ENCODE results near the gene RND3. TPM values are rescaled to one million over a fixed set of nuclear protein-coding genes. Genes with fewer than 3 reads are reported as not detected.

The RND3 gene
- total RNA-seq, 4 donors from 2014 or later = 12.6 to 69.4 (median 41.1) TPM

- H3K27me3 ChIP-seq = no peaks in the 10 kb centered on the region
- DNase-seq = no peak
- no peaks in the 10 kb centered on the region for H3K36me3 ChIP-seq
- TF ChIP-seq POLR2A (IDR thresholded peaks at IDR 0.05) (no peak), CTCF (IDR thresholded peaks at IDR 0.05) (no peak)
- no peaks in the 10 kb centered on the region for H3K4me1 ChIP-seq
- H3K4me3 ChIP-seq = no peak overlapping the region
- H3K9me3 ChIP-seq = no peaks in the 10 kb centered on the region
- intact Hi-C loops (cut with DNase I; ENCODE audit: low total_unique reads) = no loop called here
- no peak overlapping the region for H3K27ac ChIP-seq
Observed at GRCh38 chr2:150530168-150530567, 42.7 kb upstream of the RND3 start.

GRCh38 chr2:150528861-150529801, 41.7 kb upstream of the RND3 start:
- H3K36me3 ChIP-seq = no peaks in the 10 kb centered on the region
- no peak for DNase-seq
- no peak for TF ChIP-seq CTCF (IDR thresholded peaks at IDR 0.05)
- no peak for TF ChIP-seq POLR2A (IDR thresholded peaks at IDR 0.05)
- intact Hi-C loops (cut with DNase I; ENCODE audit: low total_unique reads) = no loop called here
- no peaks in the 10 kb centered on the region for H3K27me3 ChIP-seq
- no peaks in the 10 kb centered on the region for H3K9me3 ChIP-seq
- H3K27ac ChIP-seq = no peak overlapping the region
- no peak overlapping the region for H3K4me3 ChIP-seq
- H3K4me1 ChIP-seq = no peaks in the 10 kb centered on the region

GRCh38 chr2:150526827-150527226, 39.4 kb upstream of the RND3 start:
- intact Hi-C loops (cut with DNase I; ENCODE audit: low total_unique reads) = no loop called here
- no peak for TF ChIP-seq CTCF (IDR thresholded peaks at IDR 0.05)
- TF ChIP-seq POLR2A (IDR thresholded peaks at IDR 0.05) = no peak
- Histone ChIP-seq H3K9me3 (no peaks in the 10 kb centered on the region), H3K27me3 (no peaks in the 10 kb centered on the region), H3K4me3 (no peak overlapping the region), H3K27ac (no peak overlapping the region), H3K36me3 (no peaks in the 10 kb centered on the region), H3K4me1 (no peaks in the 10 kb centered on the region)
- no peak for DNase-seq

- DNase-seq = no peak
- H3K9me3 ChIP-seq = no peaks in the 10 kb centered on the region
- no peaks in the 10 kb centered on the region for H3K4me1 ChIP-seq
- H3K27ac ChIP-seq = no peak overlapping the region
- H3K27me3 ChIP-seq = no peaks in the 10 kb centered on the region
- intact Hi-C loops (cut with DNase I; ENCODE audit: low total_unique reads) = no loop called here
- no peak overlapping the region for H3K4me3 ChIP-seq
- TF ChIP-seq POLR2A (IDR thresholded peaks at IDR 0.05) (no peak), CTCF (IDR thresholded peaks at IDR 0.05) (no peak)
- H3K36me3 ChIP-seq = no peaks in the 10 kb centered on the region
Observed at GRCh38 chr2:150526006-150526405, 38.5 kb upstream of the RND3 start.

GRCh38 chr2:150522269-150522668, 34.8 kb upstream of the RND3 start:
- no peaks in the 10 kb centered on the region for H3K4me1 ChIP-seq
- TF ChIP-seq CTCF (IDR thresholded peaks at IDR 0.05) (no peak), POLR2A (IDR thresholded peaks at IDR 0.05) (no peak)
- intact Hi-C loops (cut with DNase I; ENCODE audit: low total_unique reads) = no loop called here
- H3K27ac ChIP-seq = no peak overlapping the region
- H3K36me3 ChIP-seq = no peaks in the 10 kb centered on the region
- DNase-seq = no peak
- H3K4me3 ChIP-seq = no peak overlapping the region
- no peaks in the 10 kb centered on the region for H3K9me3 ChIP-seq
- no peaks in the 10 kb centered on the region for H3K27me3 ChIP-seq
